ENCODE data around the gene MED12L.

The MED12L gene

GRCh38 chr3:151135541-151136337, 50.3 kb downstream of the MED12L start:
- DNase-seq: no peak

DNA sequence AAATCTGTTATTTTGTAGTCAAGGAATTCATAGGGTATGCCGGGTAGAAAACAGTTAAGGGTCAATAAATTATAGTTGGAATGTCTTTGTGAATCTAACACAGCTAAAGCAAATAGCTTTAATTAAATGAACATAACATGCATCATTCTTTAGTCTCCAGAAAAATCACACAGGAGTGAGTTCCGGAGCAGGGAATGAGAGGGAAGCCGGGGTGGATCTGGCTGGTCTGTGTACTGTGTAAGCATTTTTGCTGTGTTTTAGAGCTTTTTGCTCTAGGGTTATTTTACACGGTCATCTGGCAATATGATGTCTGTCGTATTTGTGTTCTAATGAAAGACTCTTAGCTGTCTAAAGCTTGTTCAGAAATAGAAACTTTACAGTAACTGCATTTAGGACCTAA, 57.5 kb downstream of the MED12L start:
- no peak for DNase-seq

DNA sequence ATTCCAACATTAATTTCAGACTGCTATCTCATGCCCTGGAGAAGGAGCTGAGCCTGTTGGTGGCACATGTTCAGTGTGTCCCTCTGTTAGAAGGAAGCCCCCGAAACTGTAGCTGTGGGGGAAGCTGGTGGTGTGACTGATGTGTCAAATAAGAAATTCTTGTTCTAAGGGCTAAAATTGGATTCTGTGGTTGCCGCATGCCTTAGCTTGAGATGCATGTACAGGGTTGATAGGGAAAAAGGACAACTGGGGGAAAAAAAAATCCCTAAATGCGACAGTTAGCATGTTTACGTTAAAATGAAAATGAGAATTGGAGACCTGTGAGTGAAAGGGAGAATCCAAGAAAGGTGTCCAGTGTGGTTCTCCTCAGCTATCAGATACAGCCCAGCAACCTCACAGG, 58.6 kb downstream of the MED12L start:
- DNase-seq: no peak

GRCh38 chr3:151144760-151145159, 59.3 kb downstream of the MED12L start:
- DNase-seq: no peak

DNA sequence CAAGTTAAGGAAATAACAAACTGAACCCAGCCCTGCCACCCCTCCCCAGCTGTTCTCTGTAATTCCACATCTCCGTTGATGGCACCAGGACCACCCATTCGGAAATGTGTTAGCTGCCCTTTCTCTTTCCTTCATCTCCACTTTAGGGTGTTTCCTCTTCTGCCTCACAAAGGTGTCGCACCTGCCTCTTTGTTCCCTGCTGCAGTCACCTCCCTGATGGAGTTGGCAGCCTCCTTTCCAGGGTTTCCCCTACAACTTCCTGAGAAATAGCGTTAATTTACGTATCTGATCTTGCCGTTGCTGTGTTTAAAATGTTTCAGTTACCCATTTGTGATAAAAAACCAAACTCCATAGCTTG, 60.2 kb downstream of the MED12L start:
- no peak for DNase-seq

- peak; percentile 88 for DNase-seq
Measured at GRCh38 chr3:151146071-151146730, 60.7 kb downstream of the MED12L start.

GRCh38 chr3:151146731-151147091, 61.2 kb downstream of the MED12L start:
- DNase-seq: no peak

DNA sequence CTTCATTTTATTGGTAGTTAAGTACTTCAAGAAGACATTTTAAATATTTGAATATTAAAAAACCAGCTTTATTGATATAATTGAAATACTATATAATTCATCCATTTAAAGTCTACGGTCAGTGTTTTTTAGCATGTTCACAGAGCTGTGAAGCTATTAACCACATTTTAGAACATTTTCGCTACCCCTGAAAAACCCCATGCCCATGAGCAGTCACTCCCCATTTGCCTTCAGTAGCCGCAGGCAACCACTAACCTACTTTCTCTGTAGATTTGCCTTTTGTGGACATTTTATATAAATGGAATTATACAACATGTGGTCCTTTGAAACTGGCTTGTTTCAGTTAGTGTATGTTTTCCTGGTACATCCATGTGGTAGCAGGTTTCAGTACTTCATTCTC, 61.8 kb downstream of the MED12L start:
- DNase-seq: no peak

GRCh38 chr3:151152455-151153079, 67.1 kb downstream of the MED12L start:
- DNase-seq: no peak

- no peak for DNase-seq
Measured at GRCh38 chr3:151154566-151154965, 69.1 kb downstream of the MED12L start.

DNA sequence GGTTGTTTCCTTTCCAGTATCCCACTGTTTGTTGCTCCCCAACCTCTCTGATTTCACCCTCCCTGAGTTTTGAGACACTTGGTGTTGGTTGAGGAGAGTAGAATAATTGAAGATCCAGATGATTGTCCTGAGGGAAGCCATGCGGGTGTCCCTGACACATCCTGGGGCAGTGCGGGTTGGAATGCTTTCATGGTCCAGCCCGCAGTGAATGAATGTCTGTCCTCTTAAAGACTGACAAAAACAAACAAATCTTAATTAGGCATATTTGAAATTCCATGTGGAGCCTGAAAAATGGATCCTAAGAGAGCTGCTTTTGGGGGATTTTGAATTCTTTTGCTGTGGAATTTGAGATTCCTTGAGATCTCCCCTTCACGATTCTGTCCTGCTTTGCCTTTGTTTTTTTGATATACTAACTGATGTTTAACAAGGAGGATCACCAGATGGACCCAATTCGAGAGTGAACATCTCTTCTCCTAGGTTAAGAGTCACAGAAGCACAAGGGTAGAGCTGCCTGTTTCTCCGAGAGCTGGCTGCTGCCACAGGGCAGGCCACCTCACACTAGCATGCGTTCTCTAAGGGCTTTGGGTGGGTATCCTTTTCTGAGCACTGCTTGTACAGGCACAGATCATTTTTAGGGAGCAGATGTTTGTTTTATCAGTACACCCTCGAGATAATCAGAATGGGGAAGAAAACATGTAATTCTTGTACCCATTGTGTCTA, 70.1 kb downstream of the MED12L start:
- DNase-seq: no peak

GRCh38 chr3:151156618-151157216, 71.3 kb downstream of the MED12L start:
- DNase-seq: peak; percentile 29

- DNase-seq: no peak
Measured at GRCh38 chr3:151159806-151160205, 74.3 kb downstream of the MED12L start.

- DNase-seq: no peak
Measured at GRCh38 chr3:151165226-151165625, 79.8 kb downstream of the MED12L start.

- no peak for DNase-seq
Measured at GRCh38 chr3:151166161-151166560, 80.7 kb downstream of the MED12L start.

GRCh38 chr3:151168269-151169094, 83.0 kb downstream of the MED12L start:
- DNase-seq: peak; percentile 60

DNA sequence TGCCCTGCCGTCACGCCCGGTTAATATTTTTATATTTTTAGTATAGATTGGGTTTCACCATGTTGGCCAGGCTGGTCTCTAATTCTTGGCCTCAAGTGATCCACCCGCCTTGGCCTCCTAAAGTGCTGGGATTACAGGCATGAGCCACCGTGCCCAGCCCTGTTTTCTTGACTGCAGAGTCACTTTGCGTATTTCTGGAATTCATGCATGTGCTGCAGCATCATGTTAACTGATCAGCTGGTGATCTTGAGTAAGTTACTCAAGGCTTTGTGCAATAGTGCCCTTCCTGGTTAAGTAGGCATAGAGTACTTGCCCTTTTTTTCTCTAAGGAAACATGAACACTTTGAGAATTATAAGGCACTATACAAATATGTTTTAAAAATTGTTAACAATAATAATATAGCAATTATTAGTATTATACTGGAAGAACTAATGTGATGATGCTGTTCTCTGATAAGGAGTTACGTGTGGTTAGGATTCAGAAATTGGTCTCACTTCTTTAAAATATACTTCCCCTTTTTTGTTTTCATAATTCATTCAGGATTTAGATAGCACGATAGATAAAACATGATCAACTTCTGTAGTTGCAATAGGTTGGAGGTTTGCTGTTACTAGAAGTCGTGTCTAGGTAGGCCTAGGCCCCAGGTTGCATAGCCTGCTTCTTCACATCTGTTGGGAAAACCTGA, 83.9 kb downstream of the MED12L start:
- DNase-seq: no peak

GRCh38 chr3:151169948-151170679, 84.7 kb downstream of the MED12L start:
- DNase-seq: peak; percentile 35

DNA sequence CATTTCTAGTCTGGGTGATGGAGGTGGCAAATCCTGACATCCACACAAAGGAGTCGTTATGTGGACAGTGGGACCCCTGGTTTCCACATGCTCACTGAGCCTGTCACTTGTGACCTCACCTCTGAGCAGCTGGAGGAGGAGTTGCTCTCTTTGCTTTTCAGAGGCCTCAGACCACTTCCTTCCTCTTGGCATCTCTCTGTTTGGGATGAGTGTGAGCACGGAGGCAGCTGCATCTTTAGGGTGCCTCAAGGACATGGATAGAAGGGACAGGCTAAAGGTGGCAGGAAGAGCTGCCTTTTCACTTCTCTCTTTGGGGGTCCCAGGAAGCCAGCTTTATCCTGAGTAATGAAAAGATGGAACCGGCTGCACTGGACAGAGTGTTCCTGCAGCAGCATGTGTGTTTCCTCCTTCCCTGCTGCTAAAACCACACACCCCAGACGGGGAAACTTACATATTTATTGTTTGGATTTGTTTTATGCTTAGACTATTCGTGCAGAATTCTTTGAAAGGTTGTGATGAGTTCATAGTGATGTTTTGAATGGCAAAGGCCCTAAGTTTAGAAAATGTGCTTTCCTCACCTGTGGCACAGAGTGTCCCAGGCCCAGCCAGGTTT, 85.8 kb downstream of the MED12L start:
- DNase-seq: peak; percentile 9

DNA sequence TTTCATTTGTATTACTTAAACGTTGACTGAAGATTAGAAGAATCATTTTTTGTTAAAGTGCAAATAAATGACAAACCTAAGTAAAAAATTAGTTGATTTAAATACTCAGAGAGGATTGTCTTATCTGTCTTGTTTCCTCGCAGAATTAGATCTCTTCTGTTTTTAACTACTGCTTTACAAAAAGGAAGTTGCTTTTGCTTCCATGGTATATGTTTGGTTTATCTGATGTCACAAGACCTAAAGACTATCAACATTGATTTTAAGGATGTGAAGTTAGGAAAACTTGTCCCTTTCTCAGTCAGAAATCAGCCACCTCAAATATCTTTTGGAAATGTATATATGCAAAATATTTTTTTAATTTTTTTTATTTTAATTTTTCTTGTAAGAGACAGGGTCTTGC, 88.9 kb downstream of the MED12L start:
- no peak for DNase-seq

All from midbrain (tissue), 1 donor.